Measurements from ENCODE around the gene TP53RK. TPM values are rescaled to one million over a fixed set of nuclear protein-coding genes. Genes with fewer than 3 reads are reported as not detected.

The TP53RK gene
- total and polyA plus RNA-seq, 2 donors (not counting 1 experiment from before 2014, with no cell fraction given), result 3.1 to 22.5 TPM

DNA sequence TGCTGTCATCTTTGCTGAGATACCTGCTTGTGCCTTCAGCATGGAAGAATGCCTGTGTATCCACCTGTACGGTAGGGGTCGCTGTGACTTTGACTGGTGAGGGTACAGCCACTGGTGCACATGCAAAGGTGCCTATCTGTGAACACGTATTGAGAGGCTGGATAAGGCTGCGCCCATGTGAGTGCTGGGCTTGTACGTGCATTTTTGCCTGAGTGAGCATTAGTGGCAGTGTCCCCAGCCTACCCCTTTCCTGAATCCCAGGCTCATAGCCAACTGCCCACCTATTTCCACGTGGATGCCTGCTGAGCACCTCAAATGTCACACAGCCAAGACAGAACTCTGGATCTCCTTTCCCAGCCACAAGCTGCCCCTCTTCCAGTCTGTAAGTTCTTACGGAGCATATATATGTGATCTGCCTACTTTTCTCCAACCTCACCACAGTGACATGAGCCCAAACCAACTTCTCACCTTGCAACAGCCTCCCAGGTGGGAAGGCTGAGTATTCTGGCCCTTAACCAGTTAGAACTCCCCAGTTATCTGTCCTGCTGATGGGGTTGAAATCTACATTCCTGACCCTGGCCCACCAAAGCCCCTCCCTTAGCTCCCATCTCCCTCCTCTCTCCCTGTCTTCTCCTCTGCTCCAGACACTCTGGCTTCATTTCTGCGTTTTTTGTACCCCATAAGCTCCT, 19.1 kb upstream of the TP53RK start:
- no peak for ATAC-seq (ENCODE audit: low read depth)
- intact Hi-C loops (cut with micrococcal nuclease), result no loop called here
- Histone ChIP-seq H3K9me3 (ENCODE audit: control extremely low read depth in 1 of 3, control insufficient read depth in 2 of 3, insufficient read depth in 1 of 3, low read length in 2 of 3) (peaks cover 1 to 7% (median 2%) of the 10 kb centered on the region in 3 donors), H3K4me3 (ENCODE audit: control extremely low read depth in 1 of 5, extremely low read depth in 1 of 5, insufficient read depth in 1 of 5, low read depth in 2 of 5, low read length in 4 of 5) (no peak overlapping the region), H3K4me2 (replicated peaks; ENCODE audit: low read depth, low read length, poor library complexity, severe bottlenecking) (no peak overlapping the region), H3K9ac (ENCODE audit: low read length) (no peak overlapping the region), H3K27me3 (replicated peaks in 1 of 4; ENCODE audit: control extremely low read depth in 1 of 4, control insufficient read depth in 3 of 4, insufficient read depth in 4 of 4, low read length in 3 of 4) (peaks cover 0 to 39% (median 16%) of the 10 kb centered on the region in 4 experiments), H3K4me1 (ENCODE audit: control insufficient read depth in 2 of 2, insufficient read depth in 2 of 2, low read length in 2 of 2) (peaks cover 6 to 16% of the 10 kb centered on the region in 2 donors), H3K27ac (ENCODE audit: low read length in 2 of 2) (no peak overlapping the region), H4K20me1 (ENCODE audit: control insufficient read depth, insufficient read depth, low read length, poor library complexity, severe bottlenecking) (no peaks in the 10 kb centered on the region), H3K79me2 (ENCODE audit: control insufficient read depth, insufficient read depth, low read length) (no peaks in the 10 kb centered on the region), H2AFZ (ENCODE audit: insufficient read depth, low read depth, low read length, poor library complexity, severe bottlenecking) (no peak overlapping the region), H3K36me3 (replicated peaks in 1 of 2; ENCODE audit: control extremely low read depth in 1 of 2, control insufficient read depth in 1 of 2, extremely low read depth in 1 of 2, insufficient read depth in 2 of 2, low read length in 1 of 2) (no peaks in the 10 kb centered on the region)
- Mint-ChIP-seq H3K27me3 (peaks cover 59% of the 10 kb centered on the region), H3K4me1 (peaks cover 11% of the 10 kb centered on the region), H3K4me3 (peak overlapping the region; percentile 9), H3K9me3 (ENCODE audit: insufficient read depth) (peaks cover 2% of the 10 kb centered on the region), H3K27ac (no peak overlapping the region)
- DNase-seq, result no peak
- TF ChIP-seq EZH2 (IDR thresholded peaks at IDR 0.05; ENCODE audit: borderline replicate concordance, insufficient read depth, low read depth, low read length, poor library complexity, severe bottlenecking), result no peak
- TF ChIP-seq, protein P1, sequence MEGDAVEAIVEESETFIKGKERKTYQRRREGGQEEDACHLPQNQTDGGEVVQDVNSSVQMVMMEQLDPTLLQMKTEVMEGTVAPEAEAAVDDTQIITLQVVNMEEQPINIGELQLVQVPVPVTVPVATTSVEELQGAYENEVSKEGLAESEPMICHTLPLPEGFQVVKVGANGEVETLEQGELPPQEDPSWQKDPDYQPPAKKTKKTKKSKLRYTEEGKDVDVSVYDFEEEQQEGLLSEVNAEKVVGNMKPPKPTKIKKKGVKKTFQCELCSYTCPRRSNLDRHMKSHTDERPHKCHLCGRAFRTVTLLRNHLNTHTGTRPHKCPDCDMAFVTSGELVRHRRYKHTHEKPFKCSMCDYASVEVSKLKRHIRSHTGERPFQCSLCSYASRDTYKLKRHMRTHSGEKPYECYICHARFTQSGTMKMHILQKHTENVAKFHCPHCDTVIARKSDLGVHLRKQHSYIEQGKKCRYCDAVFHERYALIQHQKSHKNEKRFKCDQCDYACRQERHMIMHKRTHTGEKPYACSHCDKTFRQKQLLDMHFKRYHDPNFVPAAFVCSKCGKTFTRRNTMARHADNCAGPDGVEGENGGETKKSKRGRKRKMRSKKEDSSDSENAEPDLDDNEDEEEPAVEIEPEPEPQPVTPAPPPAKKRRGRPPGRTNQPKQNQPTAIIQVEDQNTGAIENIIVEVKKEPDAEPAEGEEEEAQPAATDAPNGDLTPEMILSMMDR (IDR thresholded peaks at IDR 0.05), result no peak
- 75% methylated on average over 7 of the region's 8 CpGs for WGBS (ENCODE audit: insufficient coverage)
- CTCF ChIA-PET, result no interaction called here
- POLR2A ChIA-PET, result no interaction called here

DNA sequence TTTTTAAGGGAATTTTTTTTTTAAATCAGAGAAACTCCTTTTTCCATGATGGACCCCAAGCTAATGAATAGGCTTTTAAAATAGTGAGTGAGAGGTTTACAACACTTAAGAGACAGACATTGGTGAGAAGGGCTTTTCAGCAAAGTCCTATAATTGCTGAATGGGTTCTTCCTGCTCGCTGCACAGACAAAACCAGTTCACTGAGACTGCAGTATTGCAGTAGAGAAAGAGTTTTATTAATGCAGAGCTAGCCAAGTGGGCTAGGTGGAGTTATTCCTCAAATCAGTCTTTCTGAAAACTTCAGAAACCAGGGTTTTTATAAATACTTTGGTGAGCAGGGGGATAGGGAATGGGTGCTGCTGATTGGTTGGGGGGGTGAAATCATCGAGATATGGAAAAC, 17.0 kb upstream of the TP53RK start:
- Histone ChIP-seq H3K27ac (ENCODE audit: low read length in 2 of 2) (no peak overlapping the region), H4K20me1 (ENCODE audit: control insufficient read depth, insufficient read depth, low read length, poor library complexity, severe bottlenecking) (no peaks in the 10 kb centered on the region), H3K4me3 (ENCODE audit: control extremely low read depth in 1 of 5, extremely low read depth in 1 of 5, insufficient read depth in 1 of 5, low read depth in 2 of 5, low read length in 4 of 5) (no peak overlapping the region), H3K27me3 (replicated peaks in 1 of 4; ENCODE audit: control extremely low read depth in 1 of 4, control insufficient read depth in 3 of 4, insufficient read depth in 4 of 4, low read length in 3 of 4) (peaks cover 0 to 27% (median 12%) of the 10 kb centered on the region in 4 experiments), H3K4me1 (ENCODE audit: control insufficient read depth in 2 of 2, insufficient read depth in 2 of 2, low read length in 2 of 2) (peaks cover 6 to 16% of the 10 kb centered on the region in 2 donors), H3K36me3 (replicated peaks in 1 of 2; ENCODE audit: control extremely low read depth in 1 of 2, control insufficient read depth in 1 of 2, extremely low read depth in 1 of 2, insufficient read depth in 2 of 2, low read length in 1 of 2) (no peaks in the 10 kb centered on the region), H3K79me2 (ENCODE audit: control insufficient read depth, insufficient read depth, low read length) (no peaks in the 10 kb centered on the region), H2AFZ (ENCODE audit: insufficient read depth, low read depth, low read length, poor library complexity, severe bottlenecking) (no peak overlapping the region), H3K9ac (ENCODE audit: low read length) (no peak overlapping the region), H3K9me3 (ENCODE audit: control extremely low read depth in 1 of 3, control insufficient read depth in 2 of 3, insufficient read depth in 1 of 3, low read length in 2 of 3) (peaks cover 1 to 7% (median 2%) of the 10 kb centered on the region in 3 donors), H3K4me2 (replicated peaks; ENCODE audit: low read depth, low read length, poor library complexity, severe bottlenecking) (no peak overlapping the region)
- ATAC-seq (ENCODE audit: low read depth) (no peak), DNase-seq (no peak)
- intact Hi-C loops (cut with micrococcal nuclease), result no loop called here
- peaks cover 48% of the 10 kb centered on the region for H3K27me3 Mint-ChIP-seq
- H3K4me1 Mint-ChIP-seq, result peaks cover 11% of the 10 kb centered on the region
- CTCF ChIA-PET, result no interaction called here
- H3K4me3 Mint-ChIP-seq, result no peak overlapping the region
- POLR2A ChIA-PET, result no interaction called here
- 83% methylated on average over 2 of the region's 2 CpGs for whole genome bisulfite sequencing (ENCODE audit: insufficient coverage)
- H3K27ac Mint-ChIP-seq, result no peak overlapping the region
- H3K9me3 Mint-ChIP-seq (ENCODE audit: insufficient read depth), result peaks cover 2% of the 10 kb centered on the region
- no peak for TF ChIP-seq EZH2 (IDR thresholded peaks at IDR 0.05; ENCODE audit: borderline replicate concordance, insufficient read depth, low read depth, low read length, poor library complexity, severe bottlenecking)
- TF ChIP-seq, protein P1 (IDR thresholded peaks at IDR 0.05), result no peak

Measured in B cell (primary cell).